Measurements from ENCODE around the gene CLIP3.

CLIP3 gene

DNA sequence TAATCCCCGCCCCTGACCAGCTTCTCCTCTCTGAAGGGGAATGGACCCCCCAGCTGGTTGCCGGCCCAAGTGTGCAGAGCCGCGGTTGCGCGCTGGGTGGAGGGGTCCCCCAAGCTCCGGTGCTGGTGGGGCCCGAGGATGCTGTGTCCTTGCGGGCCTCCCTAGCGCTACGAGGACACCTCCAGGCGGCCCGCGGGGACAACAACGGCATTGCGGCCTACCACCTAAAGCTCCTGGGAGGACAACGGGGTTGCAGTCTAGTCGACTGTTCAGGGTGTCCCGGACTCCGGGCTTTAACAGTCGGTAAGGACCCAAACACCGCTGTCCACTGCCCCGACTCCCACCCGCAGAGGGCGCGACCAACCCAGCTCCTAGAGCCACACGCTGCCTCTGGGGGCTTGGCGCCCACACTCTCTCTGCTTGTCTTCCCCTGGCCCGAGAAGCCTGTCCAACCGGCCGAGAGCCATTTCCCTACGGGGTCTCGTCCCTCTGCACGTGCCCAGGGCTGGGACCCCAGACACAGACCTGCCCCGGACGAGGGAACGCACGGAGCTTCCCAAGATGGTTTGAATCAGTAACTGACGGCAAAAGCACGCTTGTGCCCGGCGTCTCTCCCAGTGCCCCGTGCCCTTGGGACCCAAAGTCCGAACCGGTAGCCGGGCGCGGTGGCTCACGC, 38.6 kb downstream of the CLIP3 start:
- peak overlapping the region; percentile 81; the same call in 1 of the 2 replicates for H3K9ac ChIP-seq
- peaks cover 27% of the 10 kb centered on the region for H4K20me1 ChIP-seq

DNA sequence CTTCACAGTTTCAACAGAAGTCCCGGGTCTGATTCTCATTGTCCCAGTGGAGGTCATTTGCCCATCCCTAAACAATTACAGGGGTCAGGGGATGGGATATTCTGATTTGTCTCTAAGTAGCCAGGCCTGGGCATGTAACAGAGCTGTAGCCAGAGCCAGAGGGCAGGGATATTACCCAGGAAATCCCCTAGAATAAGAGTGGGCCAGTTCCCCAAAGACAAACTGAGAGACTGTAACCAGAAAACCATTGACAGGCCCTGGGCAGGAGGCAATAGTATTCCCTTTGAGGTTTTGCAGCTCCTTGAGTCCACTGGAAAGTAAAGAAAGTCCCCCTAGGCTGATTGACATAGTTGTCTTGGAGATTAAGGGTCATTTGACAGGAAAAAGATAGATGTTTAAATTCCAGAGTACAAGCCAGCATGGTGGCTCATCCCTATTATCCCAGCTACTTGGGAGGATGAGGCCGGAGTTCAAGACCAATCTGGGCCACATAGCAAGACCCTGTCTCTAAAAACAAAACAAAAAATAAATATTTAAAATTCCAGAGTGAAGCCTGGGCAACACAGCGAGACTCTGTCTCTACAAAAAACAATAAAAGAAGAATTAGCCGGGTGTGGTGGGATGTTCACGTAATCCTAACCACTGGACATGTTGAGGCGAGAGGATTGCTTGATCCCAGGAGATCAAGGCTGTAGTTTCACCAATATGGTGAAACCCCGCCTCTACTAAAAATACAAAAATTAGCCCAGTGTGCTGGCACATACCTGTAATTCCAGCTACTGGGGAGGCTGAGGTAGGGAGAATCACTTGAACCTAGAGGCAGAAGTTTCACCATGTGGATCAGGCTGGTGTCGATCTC, 39.5 kb downstream of the CLIP3 start:
- no peak for TF ChIP-seq Cebpa-rat (IDR thresholded peaks at IDR 0.05)
- Histone ChIP-seq H3K9ac (no peak overlapping the region), H3K36me3 (peaks cover 10% of the 10 kb centered on the region), H3K4me2 (no peak overlapping the region), H3K9me3 (peaks cover 10% of the 10 kb centered on the region; the same call in 1 of the 2 replicates), H3K27ac (no peak overlapping the region), H3K27me3 (peaks cover 26% of the 10 kb centered on the region), H3K4me3 (no peak overlapping the region), H3K4me1 (peaks cover 29% of the 10 kb centered on the region), H4K20me1 (peaks cover 24% of the 10 kb centered on the region)

More for the DNA sequence above, 38.6 kb downstream of the CLIP3 start:
- Histone ChIP-seq H3K9me3 (0 out of 2 replicates have a peak, but pooled peaks cover 4% of the 10 kb centered on the region), H3K4me3 (peak overlapping the region; percentile 89), H3K4me2 (peak overlapping the region; percentile 99), H3K4me1 (peaks cover 29% of the 10 kb centered on the region), H3K36me3 (peaks cover 19% of the 10 kb centered on the region), H3K27ac (no peak overlapping the region), H3K27me3 (peaks cover 17% of the 10 kb centered on the region)
- no peak for TF ChIP-seq Cebpa-rat (IDR thresholded peaks at IDR 0.05)

DNA sequence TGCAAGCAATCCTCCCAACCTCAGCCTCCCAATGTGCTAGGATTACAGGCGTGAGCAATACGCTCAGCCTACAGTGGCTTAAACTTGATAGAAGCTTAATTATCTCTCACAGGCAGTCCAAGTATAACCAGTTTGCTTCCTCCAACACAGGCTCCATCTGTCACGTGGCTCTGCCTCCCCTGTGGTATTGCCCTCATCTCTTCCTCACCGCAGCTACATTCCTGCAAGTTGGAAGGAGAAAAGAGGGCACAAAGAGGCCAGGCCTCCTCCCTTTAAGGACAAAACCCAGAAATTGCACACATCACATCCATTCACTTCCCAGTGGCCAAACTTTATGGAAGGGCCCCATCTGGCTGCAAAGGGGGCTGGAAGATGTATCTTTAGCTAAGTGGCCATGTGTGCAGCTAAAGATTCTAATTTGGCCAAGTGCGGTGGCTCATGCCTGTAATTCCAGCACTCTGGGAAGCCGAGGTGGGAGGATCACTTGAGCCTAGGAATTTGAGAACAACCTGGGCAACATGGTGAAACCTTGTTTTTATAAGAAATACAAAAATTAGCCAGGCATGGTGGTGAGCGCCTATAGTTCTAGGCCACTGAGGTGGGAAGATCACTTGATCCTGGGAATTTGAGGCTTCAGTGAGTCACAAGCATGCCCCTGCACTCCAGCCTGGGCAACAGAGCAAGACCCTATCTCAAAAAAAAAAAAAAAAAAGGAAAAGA, 40.8 kb downstream of the CLIP3 start:
- Histone ChIP-seq H3K27ac (no peak overlapping the region), H3K4me2 (no peak overlapping the region), H3K27me3 (peaks cover 39% of the 10 kb centered on the region), H3K4me1 (peaks cover 26% of the 10 kb centered on the region), H3K9me3 (peaks cover 10% of the 10 kb centered on the region; the same call in 1 of the 2 replicates), H3K9ac (no peak overlapping the region), H4K20me1 (peaks cover 14% of the 10 kb centered on the region), H3K4me3 (no peak overlapping the region), H3K36me3 (no peaks in the 10 kb centered on the region)
- TF ChIP-seq Cebpa-rat (IDR thresholded peaks at IDR 0.05): no peak

DNA sequence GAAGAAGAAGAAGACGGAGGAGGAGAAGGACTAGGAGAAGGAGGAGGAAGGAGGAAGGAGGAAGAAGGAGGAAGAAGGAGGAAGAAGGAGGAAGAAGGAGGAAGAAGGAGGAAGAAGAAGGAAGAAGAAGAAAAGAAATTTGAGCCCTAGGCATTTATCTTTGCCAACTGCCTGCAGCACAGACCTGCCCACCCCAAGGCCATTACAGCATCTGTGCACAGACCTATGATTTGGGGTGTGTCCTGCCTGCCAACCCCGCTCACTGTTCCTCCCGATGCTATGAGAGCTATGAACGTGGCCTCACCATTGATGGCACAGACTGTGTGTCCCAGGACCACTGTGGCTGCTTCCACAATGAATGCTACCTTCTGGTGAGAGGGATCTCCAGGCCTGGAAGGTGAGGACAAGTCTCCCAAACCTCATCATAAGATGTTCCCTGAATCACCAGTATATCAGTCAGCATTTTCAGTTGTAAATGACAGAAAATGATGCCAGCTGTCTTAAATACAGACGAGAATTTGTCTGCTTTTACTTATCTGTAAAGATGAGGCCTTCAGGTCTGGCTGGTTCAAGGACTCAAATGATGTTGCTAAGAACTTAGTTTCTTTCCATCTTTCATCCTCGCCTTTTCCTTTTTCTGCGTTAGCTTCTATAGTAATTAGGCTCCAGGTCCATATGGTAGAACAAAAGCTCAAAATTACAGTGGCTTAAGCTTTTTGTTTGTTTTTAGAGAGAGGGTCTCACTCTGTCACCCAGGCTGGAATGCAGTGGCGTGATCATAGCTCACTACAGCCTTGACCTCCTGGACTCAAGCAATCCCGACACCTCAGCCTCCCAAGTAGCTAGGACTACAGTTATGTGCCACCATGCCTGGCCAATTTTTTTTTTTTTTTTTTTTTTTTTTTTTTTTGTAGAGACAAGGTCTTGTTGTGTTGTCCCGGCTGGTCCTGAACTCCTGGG, 41.6 kb downstream of the CLIP3 start:
- Histone ChIP-seq H3K4me3 (no peak overlapping the region), H3K27me3 (peaks cover 47% of the 10 kb centered on the region), H3K4me2 (no peak overlapping the region), H3K27ac (no peak overlapping the region), H3K4me1 (peaks cover 17% of the 10 kb centered on the region), H3K9me3 (peaks cover 14% of the 10 kb centered on the region; the same call in 1 of the 2 replicates), H4K20me1 (peaks cover 5% of the 10 kb centered on the region), H3K9ac (no peak overlapping the region), H3K36me3 (no peaks in the 10 kb centered on the region)
- TF ChIP-seq Cebpa-rat (IDR thresholded peaks at IDR 0.05): no peak

DNA sequence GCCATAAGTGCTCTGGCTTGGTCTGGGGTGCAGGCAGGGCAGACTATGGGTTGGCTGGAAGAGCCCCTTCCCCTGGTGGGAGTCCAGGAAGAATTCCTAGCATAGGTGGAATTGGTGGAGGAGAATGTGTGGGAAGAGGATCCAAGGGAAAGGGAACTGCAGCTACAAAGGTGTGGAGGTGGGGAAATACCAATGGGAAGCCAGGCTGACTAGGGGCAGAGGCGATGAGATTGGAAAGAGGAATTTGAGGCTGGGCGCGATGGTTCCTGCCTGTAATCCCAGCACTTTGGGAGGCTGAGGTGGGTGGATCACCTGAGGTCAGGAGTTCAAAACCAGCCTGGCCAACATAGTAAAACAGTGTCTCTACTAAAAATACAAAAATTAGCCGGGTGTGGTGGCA, 42.5 kb downstream of the CLIP3 start:
- Histone ChIP-seq H3K9me3 (peaks cover 17% of the 10 kb centered on the region; the same call in 1 of the 2 replicates), H3K4me1 (peaks cover 10% of the 10 kb centered on the region), H3K4me3 (no peak overlapping the region), H3K9ac (no peak overlapping the region), H3K4me2 (no peak overlapping the region), H4K20me1 (no peaks in the 10 kb centered on the region; the same call in 1 of the 2 replicates), H3K27ac (no peak overlapping the region), H3K27me3 (peaks cover 56% of the 10 kb centered on the region), H3K36me3 (no peaks in the 10 kb centered on the region)
- TF ChIP-seq Cebpa-rat (IDR thresholded peaks at IDR 0.05): no peak

DNA sequence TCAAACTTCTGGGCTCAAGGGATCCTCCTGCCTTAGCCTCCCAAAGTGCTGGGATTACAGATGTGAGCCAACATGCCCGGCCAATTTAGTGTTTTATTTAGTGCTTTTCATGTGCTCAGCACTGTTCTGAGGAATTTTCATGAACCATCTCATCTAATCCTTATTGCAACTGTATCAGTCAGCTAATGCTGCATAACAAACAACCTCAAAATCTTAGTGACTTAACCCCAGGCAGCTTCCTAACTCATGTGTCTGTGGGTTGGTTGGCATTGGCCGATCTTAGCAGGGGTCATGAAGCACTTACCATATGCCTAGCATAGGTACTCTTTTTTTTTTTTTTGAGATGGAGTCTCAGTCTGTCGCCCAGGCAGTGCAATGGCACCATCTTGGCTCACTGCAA, 43.8 kb downstream of the CLIP3 start:
- Histone ChIP-seq H3K9me3 (peaks cover 17% of the 10 kb centered on the region; the same call in 1 of the 2 replicates), H3K4me3 (no peak overlapping the region), H4K20me1 (no peaks in the 10 kb centered on the region; the same call in 1 of the 2 replicates), H3K36me3 (no peaks in the 10 kb centered on the region), H3K4me1 (peaks cover 2% of the 10 kb centered on the region), H3K4me2 (no peak overlapping the region), H3K27ac (no peak overlapping the region), H3K9ac (no peak overlapping the region), H3K27me3 (peaks cover 56% of the 10 kb centered on the region)
- TF ChIP-seq Cebpa-rat (IDR thresholded peaks at IDR 0.05): no peak

DNA sequence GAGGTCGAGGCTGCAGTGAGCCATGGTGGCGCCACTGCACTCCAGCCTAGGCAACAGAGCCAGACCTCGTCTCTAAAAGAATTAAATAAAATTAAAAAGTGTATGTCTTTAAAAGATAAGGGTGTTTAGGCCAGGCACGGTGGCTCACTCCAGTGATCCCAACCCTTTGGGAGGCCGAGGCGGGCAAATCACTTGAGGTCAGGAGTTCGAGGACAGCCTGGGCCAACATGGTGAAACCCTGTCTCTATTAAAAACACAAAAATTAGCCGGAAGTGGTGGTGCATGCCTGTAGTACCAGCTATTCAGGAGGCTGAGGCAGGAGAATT, 45.1 kb downstream of the CLIP3 start:
- Histone ChIP-seq H3K36me3 (no peaks in the 10 kb centered on the region), H3K4me1 (no peaks in the 10 kb centered on the region), H3K27ac (no peak overlapping the region), H3K9ac (no peak overlapping the region), H4K20me1 (no peaks in the 10 kb centered on the region; the same call in 1 of the 2 replicates), H3K9me3 (peaks cover 17% of the 10 kb centered on the region; the same call in 1 of the 2 replicates), H3K27me3 (peaks cover 50% of the 10 kb centered on the region), H3K4me3 (peak overlapping the region; percentile 59), H3K4me2 (peak overlapping the region; percentile 55)
- no peak for TF ChIP-seq Cebpa-rat (IDR thresholded peaks at IDR 0.05)

DNA sequence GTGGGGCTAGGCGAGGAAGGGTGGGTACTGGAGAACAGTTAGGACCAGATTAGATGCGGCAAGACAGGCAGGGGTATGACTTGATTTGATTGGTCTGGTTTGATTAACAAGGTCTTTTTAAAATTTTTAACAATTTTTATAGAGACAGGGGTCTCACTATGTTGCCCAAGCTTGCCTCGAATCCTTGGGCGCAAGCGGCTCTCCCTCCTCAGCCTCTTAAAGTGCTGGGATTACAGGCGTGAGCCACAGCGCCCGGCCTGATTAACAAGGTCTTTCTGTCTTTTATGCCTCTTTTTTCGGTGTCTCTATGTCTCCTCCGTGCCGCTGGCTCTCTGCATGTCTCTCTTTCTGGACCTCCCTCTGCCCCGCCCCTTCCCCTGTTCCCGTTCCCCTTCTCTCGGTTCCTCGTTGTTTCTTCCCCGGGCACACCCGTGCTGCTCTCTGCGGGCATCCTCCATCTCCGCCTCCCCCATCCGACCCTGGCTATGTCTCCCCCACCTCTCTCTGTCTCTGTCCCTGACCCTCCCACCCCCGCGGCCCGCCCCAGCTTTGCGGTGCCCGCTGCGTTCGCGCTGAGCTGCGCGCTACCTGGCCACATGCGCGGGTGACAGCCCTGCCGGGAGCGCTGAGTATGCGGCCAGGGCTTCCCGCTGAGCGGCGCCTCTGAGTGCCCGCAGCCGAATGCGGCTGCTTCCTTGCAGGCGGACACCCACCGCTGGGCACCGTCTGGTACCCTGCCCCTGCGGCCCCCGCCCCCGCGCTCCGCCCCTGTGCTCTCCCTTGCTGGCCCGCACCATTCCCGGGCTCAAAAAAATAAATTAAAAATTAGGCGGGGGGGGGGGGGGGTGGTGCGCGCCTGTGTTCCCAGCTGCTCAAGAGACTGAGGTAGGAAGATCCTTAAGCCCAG, 45.8 kb downstream of the CLIP3 start:
- TF ChIP-seq Cebpa-rat (IDR thresholded peaks at IDR 0.05): no peak
- Histone ChIP-seq H3K4me3 (peak overlapping the region; percentile 59), H3K9me3 (peaks cover 17% of the 10 kb centered on the region; the same call in 1 of the 2 replicates), H4K20me1 (no peaks in the 10 kb centered on the region; the same call in 1 of the 2 replicates), H3K36me3 (no peaks in the 10 kb centered on the region), H3K27ac (no peak overlapping the region), H3K9ac (no peak overlapping the region), H3K4me2 (peak overlapping the region; percentile 55), H3K27me3 (peaks cover 50% of the 10 kb centered on the region), H3K4me1 (no peaks in the 10 kb centered on the region)

All from BLaER1 (cell line).